IPS-18c (cell line): Measurements from ENCODE around the gene ZSWIM1.
A peak's percentile ranks its signal among the peaks of the same experiment; 100 is the strongest.
"Not testable (repeated sequence)": the region's sequence is repeated elsewhere in the genome, so short reads cannot be mapped to it uniquely, and the experiment has no call there.

Experiments used
- H3K4me3 ChIP-seq: 2 replicates; pipeline ENCODE4 v1.7.0; 2013; ENCODE audit warnings: low read depth, mild to moderate bottlenecking, low read length, moderate library complexity; ENCODE audit not compliant: insufficient read depth
- H3K9me3 ChIP-seq: one replicate; pipeline ENCODE4 v1.6.1; 2013; ENCODE audit warnings: mild to moderate bottlenecking, low read length, moderate library complexity; ENCODE audit not compliant: control insufficient read depth, insufficient read depth

Gene ZSWIM1

DNA sequence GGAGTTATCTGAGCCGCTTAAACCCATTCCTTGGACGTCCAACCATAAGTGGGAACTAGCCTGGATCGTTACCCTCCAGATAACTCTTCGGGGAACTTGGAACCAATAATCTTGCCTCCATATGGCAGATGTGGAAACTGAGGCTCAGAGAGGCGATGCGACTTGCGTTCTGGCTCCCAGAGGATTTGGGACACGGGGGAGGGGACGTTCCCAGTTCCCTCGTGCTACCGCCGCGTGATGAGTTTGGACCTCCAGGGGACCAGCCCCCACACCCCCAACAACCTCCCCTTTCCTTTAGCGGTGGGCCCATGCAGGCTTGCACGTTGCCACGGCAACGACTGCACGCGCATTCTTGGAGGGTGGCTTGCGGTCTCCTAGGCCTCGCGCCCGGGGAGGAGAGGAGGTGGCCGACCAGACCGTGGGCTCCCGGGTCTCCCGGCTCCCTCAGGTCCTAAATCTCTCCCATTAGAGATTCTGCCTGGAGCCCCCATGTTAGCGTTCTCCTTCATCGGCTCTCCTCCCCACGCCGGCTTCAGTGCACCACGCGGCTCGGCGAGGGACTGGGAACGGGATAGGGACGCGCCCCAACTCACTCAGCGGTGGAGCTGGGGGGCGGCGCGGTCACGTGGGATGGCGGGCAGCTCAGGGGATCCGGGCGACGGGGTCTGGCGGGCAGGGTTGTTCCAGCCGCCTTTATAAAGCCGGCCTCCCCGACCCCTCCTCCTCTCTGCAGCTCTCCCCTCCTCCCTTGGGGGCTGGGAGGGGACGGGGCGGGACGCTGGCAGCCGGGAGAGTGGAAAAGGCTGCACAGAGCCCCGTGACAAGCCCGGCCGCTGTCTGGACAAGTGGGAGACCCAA, 30.7 kb downstream of the ZSWIM1 start, which contains the start of gene PLTP:
PLTP (minus strand) TSS at position 670 of the 858 bp plus-strand sequence. CDS start 703 bp downstream, outside the sequence.
- peak within 1 kb of the TSS; percentile 65 for H3K4me3 ChIP-seq
- H3K9me3 ChIP-seq: no peaks in the 10 kb centered on the region

- peak overlapping the region; percentile 65 for H3K4me3 ChIP-seq
- H3K9me3 ChIP-seq: no peaks in the 10 kb centered on the region
These were observed 31.3 kb downstream of the ZSWIM1 start for GRCh38 chr20:45912344-45912682.

GRCh38 chr20:45913116-45913515, 32.1 kb downstream of the ZSWIM1 start:
- Histone ChIP-seq H3K9me3 (no peaks in the 10 kb centered on the region), H3K4me3 (no peak overlapping the region)

- Histone ChIP-seq H3K4me3 (no peak overlapping the region), H3K9me3 (no peaks in the 10 kb centered on the region)
These were observed 36.7 kb downstream of the ZSWIM1 start for GRCh38 chr20:45917790-45918141.

GRCh38 chr20:45918182-45918737, 37.2 kb downstream of the ZSWIM1 start:
- H3K4me3 ChIP-seq: no peak overlapping the region
- no peaks in the 10 kb centered on the region for H3K9me3 ChIP-seq

- Histone ChIP-seq H3K4me3 (no peak overlapping the region), H3K9me3 (no peaks in the 10 kb centered on the region)
These were observed 37.9 kb downstream of the ZSWIM1 start for GRCh38 chr20:45918779-45919537.

GRCh38 chr20:45919542-45920399, 38.7 kb downstream of the ZSWIM1 start:
- Histone ChIP-seq H3K9me3 (no peaks in the 10 kb centered on the region), H3K4me3 (no peak overlapping the region)

DNA sequence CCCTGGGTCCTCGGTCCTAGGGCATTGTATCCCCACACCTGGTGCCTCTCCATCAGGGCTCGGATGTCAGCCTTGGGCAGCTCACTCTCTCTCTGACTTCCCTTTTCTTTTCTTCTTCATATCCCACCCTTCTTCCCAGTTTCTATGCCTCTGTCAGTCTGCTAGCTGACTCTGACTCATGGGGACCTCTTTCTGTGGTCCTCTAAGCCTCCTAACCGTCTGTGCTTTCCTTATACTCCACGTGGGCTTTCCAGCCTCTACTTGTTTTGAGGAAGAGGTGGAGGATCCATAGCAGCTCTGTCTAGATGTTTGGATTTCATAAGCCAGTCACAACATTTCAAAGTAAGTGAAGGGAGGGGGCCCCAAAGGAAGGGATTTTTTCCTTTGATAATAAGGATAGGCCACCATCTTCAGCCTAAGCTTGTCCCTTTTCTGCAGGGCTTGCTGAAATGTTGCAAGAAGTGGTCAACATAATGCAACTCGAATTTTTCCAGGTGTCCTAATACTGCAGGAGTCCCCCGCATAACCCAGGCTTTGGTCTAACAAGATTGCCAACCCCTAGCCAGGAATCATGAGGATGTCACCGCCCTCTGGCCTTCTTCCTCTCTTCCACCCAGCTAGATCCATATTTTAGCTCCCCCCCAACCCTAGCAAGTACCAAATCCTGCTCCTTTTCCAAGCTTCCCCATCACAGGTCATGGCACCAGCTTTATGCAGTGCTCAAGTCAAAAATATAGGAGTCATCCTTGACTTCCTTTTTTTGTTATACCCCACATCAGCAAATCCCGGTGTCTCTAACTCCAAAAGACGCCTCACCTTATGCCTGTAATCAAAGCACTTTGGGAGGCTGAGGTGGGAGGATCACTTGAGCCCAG, 39.7 kb downstream of the ZSWIM1 start:
- H3K4me3 ChIP-seq: no peak overlapping the region

GRCh38 chr20:45921337-45922189, 40.5 kb downstream of the ZSWIM1 start:
- Histone ChIP-seq H3K4me3 (no peak overlapping the region), H3K9me3 (no peaks in the 10 kb centered on the region)

More for the DNA sequence above, 39.7 kb downstream of the ZSWIM1 start:
- no peaks in the 10 kb centered on the region for H3K9me3 ChIP-seq

- no peaks in the 10 kb centered on the region for H3K9me3 ChIP-seq
- no peak overlapping the region for H3K4me3 ChIP-seq
These were observed 43.6 kb downstream of the ZSWIM1 start for GRCh38 chr20:45924391-45925261.

DNA sequence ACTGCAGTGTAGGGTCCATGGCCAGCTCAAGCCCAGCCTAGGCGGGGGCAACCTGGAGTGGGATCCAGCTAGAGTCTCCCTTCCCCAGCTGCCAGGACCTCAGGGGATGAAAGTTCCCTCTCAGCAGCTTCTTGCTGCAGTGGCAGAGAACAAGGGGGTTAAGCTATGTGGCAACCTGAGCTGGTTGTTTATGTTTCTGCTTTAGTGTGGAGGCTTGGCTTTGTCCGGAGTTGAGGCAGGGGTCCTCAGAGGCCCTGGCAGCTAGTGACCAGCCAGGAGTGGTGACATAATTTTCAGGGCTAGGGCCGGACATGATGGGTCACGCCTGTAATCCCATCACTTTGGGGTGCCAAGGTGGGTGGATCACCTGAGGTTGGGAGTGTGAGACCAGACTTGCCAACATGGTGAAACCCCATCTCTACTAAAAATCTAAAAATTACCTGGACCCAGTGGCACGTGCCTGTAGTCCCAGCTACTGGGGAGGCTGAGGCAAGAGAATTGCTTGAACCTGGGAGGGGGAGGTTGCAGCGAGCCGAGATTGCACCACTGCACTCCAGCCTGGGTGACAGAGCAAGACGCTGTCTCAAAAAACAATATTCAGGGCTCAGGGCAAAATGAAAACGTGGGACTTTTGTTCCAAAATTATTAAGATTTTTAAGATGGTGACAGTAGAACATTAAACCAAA, 44.9 kb downstream of the ZSWIM1 start:
- no peak overlapping the region for H3K4me3 ChIP-seq
- no peaks in the 10 kb centered on the region for H3K9me3 ChIP-seq

DNA sequence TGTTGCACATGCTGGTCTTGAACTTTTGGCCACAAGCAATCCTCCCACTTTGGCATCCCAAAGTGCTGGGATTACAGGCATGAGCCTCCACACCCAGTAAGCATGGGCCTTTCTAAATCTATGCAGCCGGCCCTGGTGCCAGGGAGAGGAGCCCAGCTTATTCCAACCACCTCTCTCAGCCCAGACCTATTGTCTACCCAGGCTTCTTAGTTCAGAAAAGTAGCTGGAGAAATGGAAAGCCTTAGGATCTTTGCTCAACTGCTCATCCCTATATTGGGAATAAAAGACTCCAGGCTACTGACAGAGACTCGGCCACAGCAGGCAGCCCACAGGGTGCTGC, 45.7 kb downstream of the ZSWIM1 start:
- H3K9me3 ChIP-seq: no peaks in the 10 kb centered on the region
- no peak overlapping the region for H3K4me3 ChIP-seq

GRCh38 chr20:45927071-45927878, 46.2 kb downstream of the ZSWIM1 start:
- Histone ChIP-seq H3K9me3 (no peaks in the 10 kb centered on the region), H3K4me3 (no peak overlapping the region)

DNA sequence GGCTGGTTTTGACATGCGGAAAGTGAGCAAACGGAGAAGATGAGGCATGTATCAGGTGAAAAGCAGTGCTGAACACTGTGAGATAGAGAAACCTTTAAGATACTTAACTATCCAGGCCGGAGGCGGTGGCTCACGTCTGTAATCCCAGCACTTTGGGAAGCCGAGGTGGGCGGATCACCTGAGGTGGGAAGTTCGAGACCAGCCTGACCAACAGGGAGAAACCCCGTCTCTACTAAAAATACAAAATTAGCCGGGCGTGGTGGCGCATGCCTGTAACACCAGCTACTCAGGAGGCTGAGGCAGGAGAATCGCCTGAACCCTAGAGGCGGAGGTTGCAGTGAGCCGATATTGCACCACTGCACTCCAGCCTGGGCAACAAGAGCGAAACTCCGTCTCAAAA, 50.7 kb downstream of the ZSWIM1 start:
- H3K4me3 ChIP-seq, H3K9me3 ChIP-seq: not testable (repeated sequence)
